Right lobe of liver (tissue), 6 donors: Measurements from ENCODE around the gene CCDC15. TPM values are rescaled to one million over a fixed set of nuclear protein-coding genes. Genes with fewer than 3 reads are reported as not detected.

Source experiments
- ATAC-seq, 4 donors: fragments of 200-7000 bp; cut with Tn5 transposase; one replicate each; pipeline ENCODE4 v1.9.1; 2020; ENCODE audit warnings: mild to moderate bottlenecking in 4 of 4, moderate library complexity in 4 of 4
- DNase-seq, 3 donors: peaks; one replicate each; pipeline ENCODE4 v3.0.0-alpha.2; 2020
- H3K27ac ChIP-seq, 3 donors: fragments of 200-600 bp; one replicate each; pipeline ENCODE4 v1.8.0; 2022
- H3K27me3 ChIP-seq, 2 donors: fragments of 200-600 bp; one replicate each; pipeline ENCODE4 v1.8.0; 2022
- H3K36me3 ChIP-seq, 4 donors: fragments of 200-600 bp; sonication (generic) in 1 of 4; one replicate each; pipeline versions ENCODE4 v1.5.1 to v1.8.0; 2017 to 2022; ENCODE audit warnings: control low read depth in 1 of 4
- H3K4me1 ChIP-seq, 4 donors: fragments of 200-600 bp; sonication (generic) in 1 of 4; one replicate each; pipeline versions ENCODE4 v1.5.1 to v1.8.0; 2017 to 2022; ENCODE audit warnings: control low read depth in 1 of 4
- H3K4me3 ChIP-seq, 3 donors: fragments of 200-600 bp; one replicate each; pipeline ENCODE4 v1.8.0; 2022
- H3K9me3 ChIP-seq, 4 donors: fragments of 200-600 bp; sonication (generic) in 1 of 4; one replicate each; pipeline versions ENCODE4 v1.5.1 to v1.8.0; 2017 to 2022; ENCODE audit warnings: control low read depth in 1 of 4
- POLR2A ChIP-seq: fragments of 450-650 bp; IDR thresholded peaks from one replicate; pipeline ENCODE4 v1.6.1; 2017; ENCODE audit warnings: antibody characterized with exemption, mild to moderate bottlenecking
- WGBS: methylation state at CpG from one replicate; pipeline ENCODE4 v1.1.6; 2018; ENCODE audit warnings: low coverage, low lambda C conversion rate; ENCODE audit not compliant: insufficient coverage; ENCODE audit errors: missing lambda C conversion rate; 5-methylcytosine and 5-hydroxymethylcytosine counted together
- intact Hi-C, 2 donors: fragments of 100-400 bp; cut with DNase I; formaldehyde crosslinking; loops; one replicate each; pipeline versions ENCODE4 v1.11.2 to v1.14.1; 2022
- total RNA-seq, 6 experiments: library from RNA; depleted of rRNA in 2 of 6; stranded (reverse); fragments of >200 nt in 2 of 6; fragmentation: NEBNext Ultra II Directional in 3 of 6; extraction: Animal tissue kit (Norgen Biotek cat#: 25700) in 3 of 6; gene quantifications; one replicate each; pipeline versions ENCODE4 v1.1.0 to v1.2.4, GENCODE V29; 2016 to 2023
- TF ChIP-seq, protein P1 (sequence below), 4 donors: fragments of 200-600 bp in 3 of 4; fragments of 450-650 bp in 1 of 4; IDR thresholded peaks; one replicate each; pipeline versions ENCODE4 v1.5.1 to v1.8.0; 2016 to 2022; ENCODE audit warnings: antibody characterized with exemption in 4 of 4, mild to moderate bottlenecking in 2 of 4
- donor health status: DM: no; HTN: yes; CAD: no.
- donor health status: DM: no; HTN: no; CAD: no.
- donor health status: DM: no; HTN: no; CAD: no.
- donor health status: DM: no; HTN: yes; CAD: no.
- donor health status: DM: no; HTN: yes; CAD: no.

CCDC15 gene
- total RNA-seq, 6 experiments from 2014 or later, result 0.57 to 1.8 (median 0.70) TPM

GRCh38 chr11:125074511-125075241 is 120.7 kb downstream of the CCDC15 start:
- TF ChIP-seq, protein P1, sequence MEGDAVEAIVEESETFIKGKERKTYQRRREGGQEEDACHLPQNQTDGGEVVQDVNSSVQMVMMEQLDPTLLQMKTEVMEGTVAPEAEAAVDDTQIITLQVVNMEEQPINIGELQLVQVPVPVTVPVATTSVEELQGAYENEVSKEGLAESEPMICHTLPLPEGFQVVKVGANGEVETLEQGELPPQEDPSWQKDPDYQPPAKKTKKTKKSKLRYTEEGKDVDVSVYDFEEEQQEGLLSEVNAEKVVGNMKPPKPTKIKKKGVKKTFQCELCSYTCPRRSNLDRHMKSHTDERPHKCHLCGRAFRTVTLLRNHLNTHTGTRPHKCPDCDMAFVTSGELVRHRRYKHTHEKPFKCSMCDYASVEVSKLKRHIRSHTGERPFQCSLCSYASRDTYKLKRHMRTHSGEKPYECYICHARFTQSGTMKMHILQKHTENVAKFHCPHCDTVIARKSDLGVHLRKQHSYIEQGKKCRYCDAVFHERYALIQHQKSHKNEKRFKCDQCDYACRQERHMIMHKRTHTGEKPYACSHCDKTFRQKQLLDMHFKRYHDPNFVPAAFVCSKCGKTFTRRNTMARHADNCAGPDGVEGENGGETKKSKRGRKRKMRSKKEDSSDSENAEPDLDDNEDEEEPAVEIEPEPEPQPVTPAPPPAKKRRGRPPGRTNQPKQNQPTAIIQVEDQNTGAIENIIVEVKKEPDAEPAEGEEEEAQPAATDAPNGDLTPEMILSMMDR (IDR thresholded peaks at IDR 0.05), result no peak
- H3K4me1 ChIP-seq, result peaks cover 0 to 3% (median 0%) of the 10 kb centered on the region in 4 donors
- DNase-seq, result no peak
- 95% methylated on average over 6 of the region's 11 CpGs for WGBS
- H3K36me3 ChIP-seq, result no peaks in the 10 kb centered on the region
- H3K9me3 ChIP-seq, result no peaks in the 10 kb centered on the region
- H3K27ac ChIP-seq, result no peak overlapping the region
- intact Hi-C loops, result no loop called here
- no peak for ATAC-seq
- H3K4me3 ChIP-seq, result no peak overlapping the region
- no peaks in the 10 kb centered on the region for H3K27me3 ChIP-seq

DNA sequence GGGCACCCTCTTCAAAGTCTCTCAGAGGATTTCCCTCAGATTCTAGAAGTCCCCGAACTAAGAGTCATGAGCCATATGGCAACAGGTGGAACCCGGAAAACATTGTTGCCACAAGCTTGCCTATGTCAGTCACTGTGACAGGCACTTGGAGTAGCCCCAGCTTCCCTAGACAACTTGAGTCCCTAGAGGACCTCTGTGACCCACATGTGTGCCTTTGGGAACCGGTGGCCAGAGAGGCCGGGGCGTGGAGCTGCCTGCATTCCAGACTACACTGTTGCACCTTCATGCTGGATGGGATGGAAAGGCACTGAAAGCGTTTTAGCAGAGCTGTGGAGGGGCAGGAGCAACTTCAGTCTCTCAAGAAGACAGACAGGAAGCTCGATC is 121.2 kb downstream of the CCDC15 start:
- no peak for DNase-seq
- intact Hi-C loops, result no loop called here
- no peak for TF ChIP-seq POLR2A
- TF ChIP-seq, protein P1 (IDR thresholded peaks at IDR 0.05), result no peak
- H3K4me1 ChIP-seq, result peaks cover 0 to 3% (median 0%) of the 10 kb centered on the region in 4 donors
- 83% methylated on average over 3 of the region's 7 CpGs for WGBS
- H3K27me3 ChIP-seq, result no peaks in the 10 kb centered on the region
- no peak overlapping the region for H3K27ac ChIP-seq
- no peak overlapping the region for H3K4me3 ChIP-seq
- no peaks in the 10 kb centered on the region for H3K9me3 ChIP-seq
- ATAC-seq, result no peak
- H3K36me3 ChIP-seq, result no peaks in the 10 kb centered on the region

DNA sequence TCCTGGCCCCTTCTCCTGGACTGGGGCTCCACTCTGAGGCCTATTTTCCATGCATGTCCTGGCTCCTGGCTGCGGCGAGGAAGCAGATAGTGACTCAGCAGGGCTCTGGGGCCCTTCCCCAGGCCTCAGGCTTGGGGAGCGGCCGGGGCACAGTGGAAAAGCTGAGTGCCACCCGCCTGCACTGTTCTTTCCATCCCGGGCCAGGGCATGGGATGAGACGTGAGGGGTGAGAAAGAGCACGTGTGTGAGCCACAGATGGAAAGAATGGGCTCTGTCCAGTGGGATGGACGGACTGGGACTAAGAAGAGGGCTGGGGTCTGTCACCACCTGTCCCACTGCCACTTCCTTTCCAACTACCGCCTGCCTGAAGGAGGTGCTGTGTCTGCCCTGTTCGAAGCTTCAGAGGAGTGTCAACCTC is 121.9 kb downstream of the CCDC15 start:
- H3K27ac ChIP-seq, result no peak overlapping the region
- TF ChIP-seq, protein P1 (IDR thresholded peaks at IDR 0.05), result no peak
- TF ChIP-seq POLR2A, result no peak

DNA sequence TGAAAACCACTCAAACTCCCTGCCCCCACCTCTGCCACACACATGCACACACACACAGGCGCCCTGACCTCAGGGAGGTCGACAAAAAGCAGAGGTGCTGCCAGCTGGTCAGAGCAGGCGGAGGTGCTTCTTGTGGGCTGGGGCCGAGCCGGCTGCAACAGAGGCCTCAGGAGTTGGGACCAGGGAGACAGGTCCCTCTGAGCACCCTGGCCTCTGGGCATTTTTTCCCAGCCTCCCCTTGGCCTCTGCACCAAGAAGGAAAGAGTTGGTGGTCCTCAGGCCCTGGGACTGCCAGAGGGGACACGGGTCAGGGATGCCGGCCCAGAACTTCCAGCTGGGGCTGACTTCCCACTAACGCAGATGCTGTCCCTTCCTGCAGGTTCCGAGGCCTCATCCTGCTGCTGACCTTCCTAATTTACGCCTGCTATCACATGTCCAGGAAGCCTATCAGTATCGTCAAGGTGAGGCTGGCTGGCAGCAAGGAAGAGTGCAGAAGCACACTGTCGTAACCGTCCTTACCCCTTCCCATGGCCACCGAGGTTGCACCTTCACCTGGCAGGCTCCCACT is 122.5 kb downstream of the CCDC15 start:
- Histone ChIP-seq H3K27ac (no peak overlapping the region), H3K27me3 (no peaks in the 10 kb centered on the region), H3K4me1 (peaks cover 0 to 3% (median 0%) of the 10 kb centered on the region in 4 donors), H3K36me3 (no peaks in the 10 kb centered on the region), H3K4me3 (no peak overlapping the region), H3K9me3 (no peaks in the 10 kb centered on the region)
- 33% methylated on average over 2 of the region's 14 CpGs for WGBS
- DNase-seq (no peak), ATAC-seq (no peak)
- no peak for TF ChIP-seq POLR2A
- TF ChIP-seq, protein P1 (IDR thresholded peaks at IDR 0.05), result no peak
- intact Hi-C loops, result no loop called here

More for the DNA sequence above, 121.9 kb downstream of the CCDC15 start:
- 87% methylated on average over 8 of the region's 11 CpGs for WGBS
- Histone ChIP-seq H3K36me3 (no peaks in the 10 kb centered on the region), H3K27me3 (no peaks in the 10 kb centered on the region), H3K4me1 (peaks cover 0 to 3% (median 0%) of the 10 kb centered on the region in 4 donors), H3K9me3 (no peaks in the 10 kb centered on the region), H3K4me3 (no peak overlapping the region)
- intact Hi-C loops, result no loop called here
- DNase-seq (no peak), ATAC-seq (no peak)
